GM12878 (cell line): ENCODE measurements around the gene RSAD2. TPM values are rescaled to one million over a fixed set of nuclear protein-coding genes. Genes with fewer than 3 reads are reported as not detected.

ENCODE experiments used
- ATAC-seq: fragments of 200-7000 bp; cut with Tn5 transposase; 3 replicates; pipeline ENCODE4 v1.9.1; 2020; ENCODE audit warnings: mild to moderate bottlenecking, moderate library complexity
- BruUV-seq: library from RNA; stranded (reverse); fragments of 400-500 nt; replicated peaks from 2 replicates; lab custom pipeline; 2021; lab: Mats Ljungman, UMichigan
- CTCF ChIA-PET: fragments of 300-600 bp; sonication (Branson Sonifier 250); formaldehyde crosslinking; extraction: SDS; loops from one replicate; lab custom pipeline; 2021; ENCODE audit warnings: inconsistent platforms; lab: Yijun Ruan, JAX
- POLR2A ChIA-PET: fragments of 350-600 bp; formaldehyde crosslinking; extraction: SDS; loops from one replicate; lab custom pipeline; 2021; ENCODE audit warnings: inconsistent platforms; lab: Charles Lee
- RAD21 ChIA-PET: fragments of 300-600 bp; sonication (Branson Sonifier 250); formaldehyde crosslinking; loops from one replicate; lab custom pipeline; 2023; ENCODE audit warnings: antibody characterized with exemption; ENCODE audit not compliant: unreplicated experiment; lab: Charles Lee
- SMC1A ChIA-PET: fragments of 300-600 bp; sonication (Branson Sonifier 250); formaldehyde crosslinking; loops from one replicate; lab custom pipeline; 2023; ENCODE audit not compliant: unreplicated experiment, uncharacterized antibody; lab: Charles Lee
- DNase-seq: peaks from one replicate; pipeline ENCODE4 v3.0.0-alpha.2; 2011; ENCODE audit warnings: low read depth, low spot score
- FAIRE-seq: peaks from 3 replicates; lab custom pipeline; 2011; peaks lifted over from hg19 to GRCh38; lab: Jason Lieb, UNC
- H2AFZ ChIP-seq: 2 replicates; pipeline ENCODE4 v1.6.0; 2011; ENCODE audit warnings: low read depth, low read length, control low read depth; ENCODE audit not compliant: control insufficient read depth
- H3K27ac ChIP-seq: 2 replicates; pipeline ENCODE4 v1.5.1; 2011; ENCODE audit warnings: control low read depth; ENCODE audit not compliant: control insufficient read depth, insufficient read depth
- H3K27me3 ChIP-seq, 2 experiments: replicated peaks in 1 of 2; 2 replicates each; pipeline versions ENCODE4 v1.6.0 to v1.6.1; 2011; ENCODE audit warnings: low read length in 1 of 2; ENCODE audit not compliant: control insufficient read depth in 2 of 2, insufficient read depth in 2 of 2
- H3K36me3 ChIP-seq, 2 experiments: 2 replicates each; pipeline ENCODE4 v1.5.1; 2011; ENCODE audit warnings: low read length in 1 of 2; ENCODE audit not compliant: control insufficient read depth in 2 of 2, insufficient read depth in 2 of 2
- H3K4me1 ChIP-seq: 2 replicates; pipeline ENCODE4 v1.6.1; 2011; ENCODE audit warnings: mild to moderate bottlenecking, low read length, moderate library complexity, mixed read lengths; ENCODE audit not compliant: control insufficient read depth, insufficient read depth
- H3K4me2 ChIP-seq: 2 replicates; pipeline ENCODE4 v1.6.0; 2011; ENCODE audit warnings: control low read depth; ENCODE audit not compliant: control insufficient read depth, insufficient read depth
- H3K4me3 ChIP-seq: fragments of 200-600 bp; sonication (generic); 2 replicates; pipeline ENCODE4 v1.5.1; 2016
- H3K79me2 ChIP-seq: 2 replicates; pipeline ENCODE4 v1.6.0; 2011; ENCODE audit warnings: low read length; ENCODE audit not compliant: control insufficient read depth, insufficient read depth
- H3K9ac ChIP-seq: 2 replicates; pipeline ENCODE4 v1.8.0; 2011; ENCODE audit warnings: low read length, control low read depth, mixed read lengths; ENCODE audit not compliant: control insufficient read depth, insufficient read depth
- H3K9me3 ChIP-seq: replicated peaks from 3 replicates; pipeline ENCODE4 v1.5.1; 2011; ENCODE audit warnings: mild to moderate bottlenecking, low read length; ENCODE audit not compliant: control insufficient read depth, insufficient read depth
- H4K20me1 ChIP-seq: 2 replicates; pipeline ENCODE4 v1.6.0; 2011; ENCODE audit not compliant: control insufficient read depth, insufficient read depth
- BCL3 ChIP-seq: IDR thresholded peaks from 2 replicates; pipeline ENCODE4 v1.6.1; 2011; ENCODE audit warnings: borderline replicate concordance, low read depth, mild to moderate bottlenecking, moderate library complexity, low read length; ENCODE audit not compliant: insufficient read depth, poor library complexity, severe bottlenecking
- CTCF ChIP-seq, 3 experiments: IDR thresholded peaks in 2 of 3; conservative IDR thresholded peaks in 1 of 3; 2 replicates each; pipeline ENCODE4 v1.5.1; 2011; ENCODE audit warnings: low read depth in 3 of 3, low read length in 3 of 3, mild to moderate bottlenecking in 3 of 3, control low read depth in 2 of 3, moderate library complexity in 2 of 3, inconsistent platforms in 1 of 3, mixed read lengths in 1 of 3; ENCODE audit not compliant: control insufficient read depth in 2 of 3, insufficient read depth in 1 of 3; ENCODE audit errors: extremely low read depth in 1 of 3
- EGR1 ChIP-seq, 2 experiments: IDR thresholded peaks; 1 replicate in 1 of 2; 2 replicates in 1 of 2; pipeline ENCODE4 v1.6.1; 2011 to 2012; ENCODE audit warnings: low read depth in 2 of 2, low read length in 2 of 2, borderline replicate concordance in 1 of 2, mild to moderate bottlenecking in 1 of 2, moderate library complexity in 1 of 2
- JUND ChIP-seq: IDR thresholded peaks from 2 replicates; pipeline ENCODE4 v1.6.1; 2012; ENCODE audit warnings: low read depth, mild to moderate bottlenecking, low read length, improper control_type of control experiment, moderate library complexity
- LARP7 ChIP-seq: fragments of 450-650 bp; IDR thresholded peaks from 2 replicates; pipeline ENCODE4 v1.6.1; 2017; ENCODE audit warnings: mild to moderate bottlenecking
- PAX5 ChIP-seq: IDR thresholded peaks from 2 replicates; pipeline ENCODE4 v1.6.1; 2011; ENCODE audit warnings: low read depth, low read length, borderline replicate concordance
- RB1 ChIP-seq: fragments of 450-650 bp; formaldehyde crosslinking; IDR thresholded peaks from 2 replicates; pipeline ENCODE4 v1.6.1; 2017; ENCODE audit warnings: mild to moderate bottlenecking, borderline replicate concordance
- RELA ChIP-seq: fragments of 450-650 bp; IDR thresholded peaks from 2 replicates; pipeline ENCODE4 v1.8.0; 2014; ENCODE audit warnings: borderline replicate concordance; ENCODE audit not compliant: partially characterized antibody
- RFX5 ChIP-seq: IDR thresholded peaks from 2 replicates; pipeline ENCODE4 v1.6.1; 2011; ENCODE audit warnings: low read depth, low read length, improper control_type of control experiment
- TAF1 ChIP-seq: IDR thresholded peaks from 2 replicates; pipeline ENCODE4 v1.6.1; 2011; ENCODE audit warnings: mild to moderate bottlenecking, low read depth, low read length, borderline replicate concordance
- YBX1 ChIP-seq: fragments of 450-650 bp; IDR thresholded peaks from 2 replicates; pipeline ENCODE4 v1.6.1; 2016; ENCODE audit warnings: antibody characterized with exemption
- WGBS: methylation state at CpG from one replicate; pipeline ENCODE4 v1.1.6; 2016; ENCODE audit warnings: low lambda C conversion rate; ENCODE audit not compliant: insufficient replicate concordance, insufficient coverage; ENCODE audit errors: missing lambda C conversion rate; 5-methylcytosine and 5-hydroxymethylcytosine counted together
- in situ Hi-C: fragments of 300-500 bp; cut with MboI; formaldehyde crosslinking; loops from 9 replicates; pipeline ENCODE4 v1.14.3; 2018; ENCODE audit warnings: mixed read lengths
- intact Hi-C: fragments of 100-400 bp; cut with micrococcal nuclease; formaldehyde crosslinking; loops from one replicate; pipeline ENCODE4 v1.14.2; 2022; ENCODE audit not compliant: unreplicated experiment
- polyA plus RNA-seq, 11 experiments: library from polyadenylated mRNA; depleted of rRNA in 4 of 11; unstranded in 6 of 11; stranded (reverse) in 5 of 11; fragments of >200 nt; fragmentation: Nextera tagmentation in 4 of 11; fragmentation: Illumina TruSeq in 1 of 11; extraction: Ambion mirVana in 4 of 11; extraction: Trizol in 1 of 11; gene quantifications; 1 replicate in 1 of 11; 2 replicates in 10 of 11; pipeline versions ENCODE4 v1.2.1 to v1.2.3, GENCODE V29; 2011 to 2016; ENCODE audit warnings: inconsistent platforms in 2 of 11, missing spikeins in 2 of 11, low read depth in 1 of 11
- total RNA-seq, 4 experiments: library from RNA; depleted of rRNA in 3 of 4; stranded (reverse); fragments of >200 nt in 3 of 4; fragmentation: Illumina TruSeq in 1 of 4; extraction: Trizol in 1 of 4; gene quantifications; 2 replicates each; pipeline versions ENCODE4 v1.2.1 to v1.2.3, GENCODE V29; 2013 to 2021
- TF ChIP-seq, protein P1 (sequence below): fragments of 450-650 bp; IDR thresholded peaks from 2 replicates; pipeline ENCODE4 v1.6.1; 2018; ENCODE audit warnings: borderline replicate concordance, mild to moderate bottlenecking; ENCODE audit not compliant: partially characterized antibody
- TF ChIP-seq, protein P2 (sequence below): fragments of 150-350 bp; IDR thresholded peaks from 2 replicates; pipeline ENCODE4 v1.6.1; 2016; ENCODE audit warnings: low read depth, low read length

RSAD2 gene
- total and polyA plus RNA-seq, 10 of the 15 experiments (the other 5 are each of a cell fraction or from before 2014, with no cell fraction given): 0.24 to 0.90 (median 0.69) TPM

- H3K27me3 ChIP-seq: no peaks in the 10 kb centered on the region
- TF ChIP-seq, protein P1, sequence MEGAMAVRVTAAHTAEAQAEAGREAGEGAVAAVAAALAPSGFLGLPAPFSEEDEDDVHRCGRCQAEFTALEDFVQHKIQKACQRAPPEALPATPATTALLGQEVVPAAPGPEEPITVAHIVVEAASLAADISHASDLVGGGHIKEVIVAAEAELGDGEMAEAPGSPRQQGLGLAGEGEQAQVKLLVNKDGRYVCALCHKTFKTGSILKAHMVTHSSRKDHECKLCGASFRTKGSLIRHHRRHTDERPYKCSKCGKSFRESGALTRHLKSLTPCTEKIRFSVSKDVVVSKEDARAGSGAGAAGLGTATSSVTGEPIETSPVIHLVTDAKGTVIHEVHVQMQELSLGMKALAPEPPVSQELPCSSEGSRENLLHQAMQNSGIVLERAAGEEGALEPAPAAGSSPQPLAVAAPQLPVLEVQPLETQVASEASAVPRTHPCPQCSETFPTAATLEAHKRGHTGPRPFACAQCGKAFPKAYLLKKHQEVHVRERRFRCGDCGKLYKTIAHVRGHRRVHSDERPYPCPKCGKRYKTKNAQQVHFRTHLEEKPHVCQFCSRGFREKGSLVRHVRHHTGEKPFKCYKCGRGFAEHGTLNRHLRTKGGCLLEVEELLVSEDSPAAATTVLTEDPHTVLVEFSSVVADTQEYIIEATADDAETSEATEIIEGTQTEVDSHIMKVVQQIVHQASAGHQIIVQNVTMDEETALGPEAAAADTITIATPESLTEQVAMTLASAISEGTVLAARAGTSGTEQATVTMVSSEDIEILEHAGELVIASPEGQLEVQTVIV: no peak
- no peak for TF ChIP-seq TAF1
- TF ChIP-seq, protein P2, sequence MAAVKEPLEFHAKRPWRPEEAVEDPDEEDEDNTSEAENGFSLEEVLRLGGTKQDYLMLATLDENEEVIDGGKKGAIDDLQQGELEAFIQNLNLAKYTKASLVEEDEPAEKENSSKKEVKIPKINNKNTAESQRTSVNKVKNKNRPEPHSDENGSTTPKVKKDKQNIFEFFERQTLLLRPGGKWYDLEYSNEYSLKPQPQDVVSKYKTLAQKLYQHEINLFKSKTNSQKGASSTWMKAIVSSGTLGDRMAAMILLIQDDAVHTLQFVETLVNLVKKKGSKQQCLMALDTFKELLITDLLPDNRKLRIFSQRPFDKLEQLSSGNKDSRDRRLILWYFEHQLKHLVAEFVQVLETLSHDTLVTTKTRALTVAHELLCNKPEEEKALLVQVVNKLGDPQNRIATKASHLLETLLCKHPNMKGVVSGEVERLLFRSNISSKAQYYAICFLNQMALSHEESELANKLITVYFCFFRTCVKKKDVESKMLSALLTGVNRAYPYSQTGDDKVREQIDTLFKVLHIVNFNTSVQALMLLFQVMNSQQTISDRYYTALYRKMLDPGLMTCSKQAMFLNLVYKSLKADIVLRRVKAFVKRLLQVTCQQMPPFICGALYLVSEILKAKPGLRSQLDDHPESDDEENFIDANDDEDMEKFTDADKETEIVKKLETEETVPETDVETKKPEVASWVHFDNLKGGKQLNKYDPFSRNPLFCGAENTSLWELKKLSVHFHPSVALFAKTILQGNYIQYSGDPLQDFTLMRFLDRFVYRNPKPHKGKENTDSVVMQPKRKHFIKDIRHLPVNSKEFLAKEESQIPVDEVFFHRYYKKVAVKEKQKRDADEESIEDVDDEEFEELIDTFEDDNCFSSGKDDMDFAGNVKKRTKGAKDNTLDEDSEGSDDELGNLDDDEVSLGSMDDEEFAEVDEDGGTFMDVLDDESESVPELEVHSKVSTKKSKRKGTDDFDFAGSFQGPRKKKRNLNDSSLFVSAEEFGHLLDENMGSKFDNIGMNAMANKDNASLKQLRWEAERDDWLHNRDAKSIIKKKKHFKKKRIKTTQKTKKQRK: no peak
- no peak for TF ChIP-seq RB1
- no peak for TF ChIP-seq PAX5
- TF ChIP-seq YBX1: no peak
- TF ChIP-seq JUND: no peak
- no peak for TF ChIP-seq EGR1 (IDR thresholded peaks at IDR 0.05; ENCODE audit: borderline replicate concordance in 1 of 2, low read depth in 2 of 2, low read length in 2 of 2)
- TF ChIP-seq LARP7: no peak
- TF ChIP-seq BCL3: no peak
- no peak for TF ChIP-seq RELA
- no peak for TF ChIP-seq CTCF (IDR thresholded peaks at IDR 0.05 in 2 of 3, conservative IDR thresholded peaks at IDR 0.05 in 1 of 3; ENCODE audit: control insufficient read depth in 2 of 3, extremely low read depth in 1 of 3, insufficient read depth in 1 of 3, low read depth in 3 of 3, low read length in 3 of 3)
- TF ChIP-seq RFX5: no peak
Measured at GRCh38 chr2:6929196-6929819, 51.7 kb downstream of the RSAD2 start.

More at GRCh38 chr2:6929196-6929819, 51.7 kb downstream of the RSAD2 start:
- SMC1A ChIA-PET: interaction anchor here (1.1 to 2.3 kb wide), 10 partner anchors 8 to 85 kb away, joined by 3 to 11 read pairs (median 5); no protein-coding TSS in a partner anchor
- in situ Hi-C loops (no loop called here), intact Hi-C loops (no loop called here)
- H3K4me2 ChIP-seq: no peak overlapping the region
- peaks cover 4% of the 10 kb centered on the region; the same call in 1 of the 3 replicates for H3K9me3 ChIP-seq
- 58% methylated on average over 6 of the region's 6 CpGs for WGBS
- H3K79me2 ChIP-seq: no peaks in the 10 kb centered on the region
- H3K36me3 ChIP-seq: no peaks in the 10 kb centered on the region
- DNase-seq (no peak), FAIRE-seq (no peak), ATAC-seq (no peak)
- no peak overlapping the region for H3K27ac ChIP-seq
- peaks cover under 1% of the 10 kb centered on the region; the same call in 1 of the 2 replicates for H3K4me1 ChIP-seq
- RAD21 ChIA-PET: no interaction called here
- BruUV-seq: no TSS peak
- H2AFZ ChIP-seq: no peak overlapping the region
- CTCF ChIA-PET: interaction anchor here (0.8 to 2.2 kb wide), 10 partner anchors 8 to 107 kb away, joined by 3 to 13 read pairs (median 4); partner anchors contain the start of gene RNF144A
- POLR2A ChIA-PET: interaction anchor here (1.1 to 1.3 kb wide), 2 partner anchors 11 to 16 kb away, joined by 3 to 4 read pairs; no protein-coding TSS in a partner anchor
- no peaks in the 10 kb centered on the region for H4K20me1 ChIP-seq
- H3K4me3 ChIP-seq: no peak overlapping the region
- no peak overlapping the region for H3K9ac ChIP-seq
